ENCODE data around the gene OMA1. TPM values are rescaled to one million over a fixed set of nuclear protein-coding genes. Genes with fewer than 3 reads are reported as not detected.

Gene OMA1
- total RNA-seq, 1 donor from 2014 or later: 134 TPM

DNA sequence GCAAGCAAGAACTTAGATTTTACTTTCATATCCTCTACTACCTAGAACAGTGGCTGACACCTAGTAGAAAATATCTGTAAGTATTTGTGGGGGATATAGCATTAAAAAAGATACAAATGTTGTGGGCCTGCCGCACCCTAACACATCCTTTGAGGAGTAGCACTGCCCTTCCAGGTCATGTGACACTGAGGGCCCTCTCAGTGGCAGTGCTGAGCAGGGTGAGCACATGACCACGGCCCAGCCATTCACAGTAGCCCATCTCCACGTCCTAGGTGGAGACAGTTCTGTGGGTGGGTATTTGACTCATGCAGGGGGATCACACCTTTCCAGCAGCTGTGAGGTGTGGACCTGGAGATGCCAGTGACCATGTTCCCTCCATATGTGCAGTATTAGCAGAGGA, 108.9 kb downstream of the OMA1 start:
- Histone ChIP-seq H3K36me3 (ENCODE audit: control insufficient read depth in 3 of 3, insufficient read depth in 3 of 3, low read length in 3 of 3) (peaks cover 0 to 11% (median 0%) of the 10 kb centered on the region in 3 donors), H3K9me3 (ENCODE audit: control insufficient read depth in 3 of 3, low read length in 3 of 3) (no peaks in the 10 kb centered on the region), H3K4me1 (ENCODE audit: control insufficient read depth in 3 of 3, insufficient read depth in 3 of 3, low read length in 3 of 3) (peaks cover 0 to 9% (median 0%) of the 10 kb centered on the region in 3 donors), H3K4me3 (ENCODE audit: low read length in 3 of 3) (no peak overlapping the region), H3K27ac (ENCODE audit: low read depth, low read length) (no peak overlapping the region), H3K9ac (ENCODE audit: low read depth in 1 of 3, low read length in 3 of 3) (no peak overlapping the region), H3K27me3 (ENCODE audit: control insufficient read depth in 3 of 3, insufficient read depth in 3 of 3, low read length in 3 of 3) (no peaks in the 10 kb centered on the region)

- Histone ChIP-seq H3K9ac (ENCODE audit: low read depth in 1 of 3, low read length in 3 of 3) (no peak overlapping the region), H3K4me1 (ENCODE audit: control insufficient read depth in 3 of 3, insufficient read depth in 3 of 3, low read length in 3 of 3) (peaks cover 0 to 10% (median 0%) of the 10 kb centered on the region in 3 donors), H3K27ac (ENCODE audit: low read depth, low read length) (no peak overlapping the region), H3K4me3 (ENCODE audit: low read length in 3 of 3) (no peak overlapping the region), H3K27me3 (ENCODE audit: control insufficient read depth in 3 of 3, insufficient read depth in 3 of 3, low read length in 3 of 3) (no peaks in the 10 kb centered on the region), H3K36me3 (ENCODE audit: control insufficient read depth in 3 of 3, insufficient read depth in 3 of 3, low read length in 3 of 3) (peaks cover 0 to 11% (median 0%) of the 10 kb centered on the region in 3 donors), H3K9me3 (ENCODE audit: control insufficient read depth in 3 of 3, low read length in 3 of 3) (no peaks in the 10 kb centered on the region)
These were observed 109.8 kb downstream of the OMA1 start for GRCh38 chr1:58436615-58437297.

DNA sequence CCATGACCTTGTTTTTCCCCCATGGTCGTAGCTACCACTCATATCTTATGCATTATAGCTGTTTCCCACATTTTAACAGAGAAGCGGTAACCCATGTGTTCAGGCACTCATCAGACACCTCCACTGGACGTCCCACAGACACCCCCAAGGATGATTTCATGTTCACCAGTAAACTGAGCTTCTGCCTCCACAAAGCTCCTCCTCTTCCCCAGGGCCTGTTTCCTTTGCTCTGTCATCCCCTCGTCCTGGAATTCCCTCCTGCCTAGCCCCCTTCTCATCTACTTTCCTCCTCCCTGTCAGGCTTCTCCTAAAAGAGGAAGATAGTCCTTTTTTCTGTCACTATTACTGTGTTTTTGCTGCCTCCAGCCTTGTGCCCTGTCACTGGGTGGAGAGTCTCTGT, 111.2 kb downstream of the OMA1 start:
- Histone ChIP-seq H3K27me3 (ENCODE audit: control insufficient read depth in 3 of 3, insufficient read depth in 3 of 3, low read length in 3 of 3) (no peaks in the 10 kb centered on the region), H3K36me3 (ENCODE audit: control insufficient read depth in 3 of 3, insufficient read depth in 3 of 3, low read length in 3 of 3) (peaks cover 0 to 11% (median 0%) of the 10 kb centered on the region in 3 donors), H3K27ac (ENCODE audit: low read depth, low read length) (no peak overlapping the region), H3K4me1 (ENCODE audit: control insufficient read depth in 3 of 3, insufficient read depth in 3 of 3, low read length in 3 of 3) (peaks cover 0 to 10% (median 0%) of the 10 kb centered on the region in 3 donors), H3K9me3 (ENCODE audit: control insufficient read depth in 3 of 3, low read length in 3 of 3) (no peaks in the 10 kb centered on the region), H3K9ac (ENCODE audit: low read depth in 1 of 3, low read length in 3 of 3) (no peak overlapping the region), H3K4me3 (ENCODE audit: low read length in 3 of 3) (no peak overlapping the region)

DNA sequence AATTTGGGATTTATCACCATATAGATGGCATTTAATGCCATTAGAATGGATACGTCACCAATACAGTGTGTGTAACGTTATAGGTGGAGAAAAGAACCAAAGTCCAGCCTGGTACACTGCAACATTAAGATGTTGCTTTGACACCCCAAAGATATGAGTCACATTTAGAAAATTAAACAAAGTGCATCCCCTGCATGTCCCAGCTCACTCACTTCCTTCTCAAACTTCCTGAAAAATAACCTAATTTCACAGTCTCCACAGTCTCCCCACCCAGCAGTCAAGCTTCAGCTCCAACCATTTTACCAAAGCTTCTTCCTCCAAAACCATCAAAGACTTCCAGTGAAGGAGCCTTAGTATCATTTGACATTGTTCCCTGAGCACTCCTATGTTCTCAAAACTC, 111.9 kb downstream of the OMA1 start:
- peaks cover 0 to 10% (median 0%) of the 10 kb centered on the region in 3 donors for H3K4me1 ChIP-seq (ENCODE audit: control insufficient read depth in 3 of 3, insufficient read depth in 3 of 3, low read length in 3 of 3)
- H3K27ac ChIP-seq (ENCODE audit: low read depth, low read length): no peak overlapping the region
- H3K27me3 ChIP-seq (ENCODE audit: control insufficient read depth in 3 of 3, insufficient read depth in 3 of 3, low read length in 3 of 3): no peaks in the 10 kb centered on the region
- H3K9me3 ChIP-seq (ENCODE audit: control insufficient read depth in 3 of 3, low read length in 3 of 3): no peaks in the 10 kb centered on the region
- H3K4me3 ChIP-seq (ENCODE audit: low read length in 3 of 3): no peak overlapping the region
- H3K36me3 ChIP-seq (ENCODE audit: control insufficient read depth in 3 of 3, insufficient read depth in 3 of 3, low read length in 3 of 3): peaks cover 0 to 11% (median 0%) of the 10 kb centered on the region in 3 donors
- no peak overlapping the region for H3K9ac ChIP-seq (ENCODE audit: low read depth in 1 of 3, low read length in 3 of 3)

DNA sequence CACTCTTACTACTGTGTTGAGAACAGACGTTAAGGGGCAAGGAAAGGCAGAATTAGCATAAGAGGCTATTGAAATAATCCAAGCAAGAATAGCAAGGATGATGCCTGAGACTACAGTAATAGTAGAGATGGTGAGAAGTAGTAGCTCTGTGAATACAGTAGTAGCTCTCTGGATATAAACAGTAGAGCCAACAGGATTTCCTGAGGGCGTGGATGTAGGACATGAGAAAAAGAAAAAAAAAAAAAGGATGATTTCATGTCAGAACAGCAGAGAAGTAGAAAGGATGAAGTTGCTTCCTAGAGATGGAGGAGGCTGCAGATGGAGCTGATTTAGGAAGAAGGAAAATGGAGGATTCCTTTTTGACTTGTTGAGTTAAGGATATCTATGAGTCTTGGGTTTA, 112.3 kb downstream of the OMA1 start:
- H3K36me3 ChIP-seq (ENCODE audit: control insufficient read depth in 3 of 3, insufficient read depth in 3 of 3, low read length in 3 of 3): peaks cover 0 to 11% (median 0%) of the 10 kb centered on the region in 3 donors
- H3K4me1 ChIP-seq (ENCODE audit: control insufficient read depth in 3 of 3, insufficient read depth in 3 of 3, low read length in 3 of 3): peaks cover 0 to 10% (median 0%) of the 10 kb centered on the region in 3 donors
- no peaks in the 10 kb centered on the region for H3K27me3 ChIP-seq (ENCODE audit: control insufficient read depth in 3 of 3, insufficient read depth in 3 of 3, low read length in 3 of 3)
- no peak overlapping the region for H3K4me3 ChIP-seq (ENCODE audit: low read length in 3 of 3)
- H3K9ac ChIP-seq (ENCODE audit: low read depth in 1 of 3, low read length in 3 of 3): no peak overlapping the region
- H3K9me3 ChIP-seq (ENCODE audit: control insufficient read depth in 3 of 3, low read length in 3 of 3): no peaks in the 10 kb centered on the region
- no peak overlapping the region for H3K27ac ChIP-seq (ENCODE audit: low read depth, low read length)

- Histone ChIP-seq H3K4me3 (ENCODE audit: low read length in 3 of 3) (no peak overlapping the region), H3K36me3 (ENCODE audit: control insufficient read depth in 3 of 3, insufficient read depth in 3 of 3, low read length in 3 of 3) (peaks cover 0 to 10% (median 0%) of the 10 kb centered on the region in 3 donors), H3K27me3 (ENCODE audit: control insufficient read depth in 3 of 3, insufficient read depth in 3 of 3, low read length in 3 of 3) (no peaks in the 10 kb centered on the region), H3K27ac (ENCODE audit: low read depth, low read length) (no peak overlapping the region), H3K4me1 (ENCODE audit: control insufficient read depth in 3 of 3, insufficient read depth in 3 of 3, low read length in 3 of 3) (peaks cover 0 to 10% (median 0%) of the 10 kb centered on the region in 3 donors), H3K9ac (ENCODE audit: low read depth in 1 of 3, low read length in 3 of 3) (no peak overlapping the region), H3K9me3 (ENCODE audit: control insufficient read depth in 3 of 3, low read length in 3 of 3) (no peaks in the 10 kb centered on the region)
These were observed 113.5 kb downstream of the OMA1 start for GRCh38 chr1:58432851-58433668.

DNA sequence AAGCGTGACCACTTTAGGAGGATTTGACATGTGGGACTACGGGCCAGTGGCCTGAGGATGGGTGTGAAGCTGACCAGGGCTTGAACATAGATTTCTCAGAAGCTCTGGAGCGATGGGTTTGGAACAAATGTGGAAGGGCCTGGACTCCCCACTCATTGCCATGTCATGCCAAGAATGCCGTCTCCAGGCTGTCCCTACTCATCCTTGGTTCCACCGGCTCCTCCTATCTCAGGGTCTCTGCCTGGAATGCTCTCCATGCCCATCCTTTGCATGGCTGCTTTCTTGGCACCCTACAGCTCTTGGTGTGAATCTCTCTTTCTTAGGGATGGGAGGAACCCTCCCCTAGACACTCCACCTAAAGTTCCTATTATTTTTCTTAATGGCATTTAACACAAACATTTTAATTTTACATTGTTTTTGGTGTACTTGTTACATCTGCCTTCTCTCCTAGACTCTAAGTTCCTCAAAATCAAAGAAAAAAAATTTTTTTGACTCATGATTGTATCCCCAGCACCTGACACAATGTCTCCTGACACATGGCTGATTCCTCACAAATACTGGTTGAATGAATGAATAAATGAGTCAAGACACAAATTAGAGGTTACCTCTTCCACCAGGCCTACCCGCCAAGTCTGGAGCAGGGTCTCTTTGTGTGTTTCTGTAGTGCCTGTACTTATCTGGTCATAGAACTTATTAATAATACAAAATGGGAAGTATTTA, 114.5 kb downstream of the OMA1 start:
- H3K27ac ChIP-seq (ENCODE audit: low read depth, low read length): no peak overlapping the region
- H3K36me3 ChIP-seq (ENCODE audit: control insufficient read depth in 3 of 3, insufficient read depth in 3 of 3, low read length in 3 of 3): peaks cover 0 to 4% (median 0%) of the 10 kb centered on the region in 3 donors
- no peaks in the 10 kb centered on the region for H3K27me3 ChIP-seq (ENCODE audit: control insufficient read depth in 3 of 3, insufficient read depth in 3 of 3, low read length in 3 of 3)
- H3K4me3 ChIP-seq (ENCODE audit: low read length in 3 of 3): no peak overlapping the region
- no peaks in the 10 kb centered on the region for H3K9me3 ChIP-seq (ENCODE audit: control insufficient read depth in 3 of 3, low read length in 3 of 3)
- peaks cover 0 to 10% (median 0%) of the 10 kb centered on the region in 3 donors for H3K4me1 ChIP-seq (ENCODE audit: control insufficient read depth in 3 of 3, insufficient read depth in 3 of 3, low read length in 3 of 3)
- no peak overlapping the region for H3K9ac ChIP-seq (ENCODE audit: low read depth in 1 of 3, low read length in 3 of 3)

Other genes with a start within 250 kb of the OMA1 start
- 0.52 TPM for gene TACSTD2, start 30.5 kb upstream of the OMA1 start, total RNA-seq
- 21.9 TPM for gene MYSM1, start 153.3 kb upstream of the OMA1 start, total RNA-seq
- 103 TPM for gene JUN, start 237.3 kb upstream of the OMA1 start, total RNA-seq

Measured in skeletal muscle tissue (tissue), 4 donors.